Mesenteric fat pad (tissue), 1 donor: ENCODE data around the gene PPEF2. TPM values are rescaled to one million over a fixed set of nuclear protein-coding genes. Genes with fewer than 3 reads are reported as not detected.

Experiments used
- DNase-seq: peaks from one replicate; pipeline ENCODE4 v3.0.0-alpha.2; 2020; ENCODE audit warnings: low spot score
- total RNA-seq: library from RNA; stranded (reverse); fragmentation: NEBNext Ultra II Directional; extraction: Animal tissue kit (Norgen Biotek cat#: 25700); gene quantifications from one replicate; pipeline ENCODE4 v1.2.1, GENCODE V29; 2021
- donor health status: DM: yes; HTN: yes; CAD: no.

PPEF2 gene
- total RNA-seq, 1 donor from 2014 or later, result not detected

GRCh38 chr4:75834772-75835154 is 67.5 kb downstream of the PPEF2 start:
- no peak for DNase-seq

GRCh38 chr4:75834095-75834771 is 68.0 kb downstream of the PPEF2 start:
- no peak for DNase-seq

GRCh38 chr4:75831856-75832405 is 70.3 kb downstream of the PPEF2 start:
- DNase-seq, result no peak

- no peak for DNase-seq
These were observed 71.3 kb downstream of the PPEF2 start for GRCh38 chr4:75830906-75831305.

- DNase-seq, result no peak
These were observed 78.4 kb downstream of the PPEF2 start for GRCh38 chr4:75823812-75824211.

- no peak for DNase-seq
These were observed 79.8 kb downstream of the PPEF2 start for GRCh38 chr4:75822416-75822815.

GRCh38 chr4:75821966-75822365 is 80.3 kb downstream of the PPEF2 start:
- no peak for DNase-seq

GRCh38 chr4:75821216-75821615 is 81.0 kb downstream of the PPEF2 start:
- DNase-seq, result no peak

GRCh38 chr4:75820676-75821075 is 81.6 kb downstream of the PPEF2 start:
- no peak for DNase-seq

- no peak for DNase-seq
These were observed 82.1 kb downstream of the PPEF2 start for GRCh38 chr4:75820197-75820596.

GRCh38 chr4:75819121-75819520 is 83.1 kb downstream of the PPEF2 start:
- no peak for DNase-seq

- DNase-seq, result no peak
These were observed 84.4 kb downstream of the PPEF2 start for GRCh38 chr4:75817901-75818300.

Other genes starting within 250 kb of the PPEF2 start
- gene G3BP2, start 229.0 kb downstream of the PPEF2 start, total RNA-seq, result 72.6 TPM
- gene USO1, start 177.9 kb downstream of the PPEF2 start, total RNA-seq, result 68.7 TPM
- gene NAAA, start 38.6 kb upstream of the PPEF2 start, total RNA-seq, result 16.4 TPM
- gene SDAD1, start 88.5 kb upstream of the PPEF2 start, total RNA-seq, result 39.1 TPM
- 0.16 TPM for gene CXCL9, start 105.1 kb upstream of the PPEF2 start, total RNA-seq
- gene CXCL10, start 121.0 kb upstream of the PPEF2 start, total RNA-seq, result 0.39 TPM
- not detected for gene CXCL11, start 133.6 kb upstream of the PPEF2 start, total RNA-seq
- gene ART3, start 172.3 kb upstream of the PPEF2 start, total RNA-seq, result not detected
- 33.9 TPM for gene NUP54, start 245.9 kb upstream of the PPEF2 start, total RNA-seq